GM23338 (cell line): ENCODE measurements around the gene CDH23.

Source experiments
- CREB1 ChIP-seq: fragments of 250-450 bp; sonication (Bioruptor Pico); IDR thresholded peaks from 2 replicates; pipeline ENCODE4 v1.5.0; 2020; ENCODE audit warnings: low read depth, mild to moderate bottlenecking, moderate library complexity
- CTCF ChIP-seq, 2 experiments: fragments of 200-600 bp in 1 of 2; sonication (generic) in 1 of 2; conservative IDR thresholded peaks; 2 replicates each; pipeline versions ENCODE4 v1.5.1 to v1.6.1; 2016 to 2017; ENCODE audit warnings: antibody characterized with exemption in 2 of 2, low read depth in 2 of 2, mild to moderate bottlenecking in 2 of 2, moderate library complexity in 1 of 2
- EZH2 ChIP-seq: fragments of 200-600 bp; sonication (generic); IDR thresholded peaks from one replicate; pipeline ENCODE4 v1.8.0; 2017; ENCODE audit warnings: antibody characterized with exemption, mild to moderate bottlenecking, low read depth; ENCODE audit not compliant: unreplicated experiment
- EZH2phosphoT487 ChIP-seq: fragments of 200-600 bp; sonication (generic); IDR thresholded peaks from one replicate; pipeline ENCODE4 v1.8.1; 2018; ENCODE audit warnings: antibody characterized with exemption; ENCODE audit not compliant: unreplicated experiment
- JUNB ChIP-seq: IDR thresholded peaks from one replicate; pipeline ENCODE4 v1.6.1; 2016; ENCODE audit warnings: antibody characterized with exemption; ENCODE audit not compliant: unreplicated experiment
- NANOG ChIP-seq: IDR thresholded peaks from 2 replicates; pipeline ENCODE4 v1.6.1; 2016; ENCODE audit warnings: antibody characterized with exemption, borderline replicate concordance
- POLR2AphosphoS5 ChIP-seq: IDR thresholded peaks from 2 replicates; pipeline ENCODE4 v1.6.1; 2016; ENCODE audit warnings: antibody characterized with exemption, low read depth
- STAT1 ChIP-seq: IDR thresholded peaks from one replicate; pipeline ENCODE4 v1.6.1; 2016; ENCODE audit warnings: antibody characterized with exemption; ENCODE audit not compliant: unreplicated experiment
- ZNF331 ChIP-seq: fragments of 250-450 bp; sonication (Bioruptor Pico); IDR thresholded peaks from 2 replicates; pipeline ENCODE4 v1.5.0; 2020; ENCODE audit warnings: low read depth, mild to moderate bottlenecking, moderate library complexity
- ZNF462 ChIP-seq: fragments of 250-450 bp; sonication (Bioruptor Pico); IDR thresholded peaks from 2 replicates; pipeline ENCODE4 v1.5.0; 2020; ENCODE audit warnings: mild to moderate bottlenecking, moderate library complexity
- TF ChIP-seq, protein P1 (sequence below): IDR thresholded peaks from one replicate; pipeline ENCODE4 v1.6.1; 2018; ENCODE audit warnings: antibody characterized with exemption; ENCODE audit not compliant: unreplicated experiment

- TF ChIP-seq CTCF (conservative IDR thresholded peaks at IDR 0.05; ENCODE audit: low read depth in 2 of 2) (no peak; a peak in 1 of 4 replicates), EZH2 (no peak), EZH2phosphoT487 (no peak), JUNB (no peak), POLR2AphosphoS5 (no peak), STAT1 (no peak), NANOG (no peak), CREB1 (no peak), ZNF462 (no peak), ZNF331 (CRISPR knock-in tag) (no peak)
- TF ChIP-seq, protein P1, sequence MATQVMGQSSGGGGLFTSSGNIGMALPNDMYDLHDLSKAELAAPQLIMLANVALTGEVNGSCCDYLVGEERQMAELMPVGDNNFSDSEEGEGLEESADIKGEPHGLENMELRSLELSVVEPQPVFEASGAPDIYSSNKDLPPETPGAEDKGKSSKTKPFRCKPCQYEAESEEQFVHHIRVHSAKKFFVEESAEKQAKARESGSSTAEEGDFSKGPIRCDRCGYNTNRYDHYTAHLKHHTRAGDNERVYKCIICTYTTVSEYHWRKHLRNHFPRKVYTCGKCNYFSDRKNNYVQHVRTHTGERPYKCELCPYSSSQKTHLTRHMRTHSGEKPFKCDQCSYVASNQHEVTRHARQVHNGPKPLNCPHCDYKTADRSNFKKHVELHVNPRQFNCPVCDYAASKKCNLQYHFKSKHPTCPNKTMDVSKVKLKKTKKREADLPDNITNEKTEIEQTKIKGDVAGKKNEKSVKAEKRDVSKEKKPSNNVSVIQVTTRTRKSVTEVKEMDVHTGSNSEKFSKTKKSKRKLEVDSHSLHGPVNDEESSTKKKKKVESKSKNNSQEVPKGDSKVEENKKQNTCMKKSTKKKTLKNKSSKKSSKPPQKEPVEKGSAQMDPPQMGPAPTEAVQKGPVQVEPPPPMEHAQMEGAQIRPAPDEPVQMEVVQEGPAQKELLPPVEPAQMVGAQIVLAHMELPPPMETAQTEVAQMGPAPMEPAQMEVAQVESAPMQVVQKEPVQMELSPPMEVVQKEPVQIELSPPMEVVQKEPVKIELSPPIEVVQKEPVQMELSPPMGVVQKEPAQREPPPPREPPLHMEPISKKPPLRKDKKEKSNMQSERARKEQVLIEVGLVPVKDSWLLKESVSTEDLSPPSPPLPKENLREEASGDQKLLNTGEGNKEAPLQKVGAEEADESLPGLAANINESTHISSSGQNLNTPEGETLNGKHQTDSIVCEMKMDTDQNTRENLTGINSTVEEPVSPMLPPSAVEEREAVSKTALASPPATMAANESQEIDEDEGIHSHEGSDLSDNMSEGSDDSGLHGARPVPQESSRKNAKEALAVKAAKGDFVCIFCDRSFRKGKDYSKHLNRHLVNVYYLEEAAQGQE, result no peak
Observed at GRCh38 chr10:71547312-71547711, 150.6 kb downstream of the CDH23 start.
